GM12878 (cell line): ENCODE measurements around the gene DAAM1. TPM values are rescaled to one million over a fixed set of nuclear protein-coding genes. Genes with fewer than 3 reads are reported as not detected.

Source experiments
- ATAC-seq: fragments of 200-7000 bp; cut with Tn5 transposase; 3 replicates; pipeline ENCODE4 v1.9.1; 2020; ENCODE audit warnings: mild to moderate bottlenecking, moderate library complexity
- BruUV-seq: library from RNA; stranded (reverse); fragments of 400-500 nt; replicated peaks from 2 replicates; lab custom pipeline; 2021; lab: Mats Ljungman, UMichigan
- CTCF ChIA-PET: fragments of 300-600 bp; sonication (Branson Sonifier 250); formaldehyde crosslinking; extraction: SDS; loops from one replicate; lab custom pipeline; 2021; ENCODE audit warnings: inconsistent platforms; lab: Yijun Ruan, JAX
- POLR2A ChIA-PET: fragments of 350-600 bp; formaldehyde crosslinking; extraction: SDS; loops from one replicate; lab custom pipeline; 2021; ENCODE audit warnings: inconsistent platforms; lab: Charles Lee
- RAD21 ChIA-PET: fragments of 300-600 bp; sonication (Branson Sonifier 250); formaldehyde crosslinking; loops from one replicate; lab custom pipeline; 2023; ENCODE audit warnings: antibody characterized with exemption; ENCODE audit not compliant: unreplicated experiment; lab: Charles Lee
- SMC1A ChIA-PET: fragments of 300-600 bp; sonication (Branson Sonifier 250); formaldehyde crosslinking; loops from one replicate; lab custom pipeline; 2023; ENCODE audit not compliant: unreplicated experiment, uncharacterized antibody; lab: Charles Lee
- DNase-seq: peaks from one replicate; pipeline ENCODE4 v3.0.0-alpha.2; 2011; ENCODE audit warnings: low read depth, low spot score
- FAIRE-seq: peaks from 3 replicates; lab custom pipeline; 2011; peaks lifted over from hg19 to GRCh38; lab: Jason Lieb, UNC
- H2AFZ ChIP-seq: 2 replicates; pipeline ENCODE4 v1.6.0; 2011; ENCODE audit warnings: low read depth, low read length, control low read depth; ENCODE audit not compliant: control insufficient read depth
- H3K27ac ChIP-seq: 2 replicates; pipeline ENCODE4 v1.5.1; 2011; ENCODE audit warnings: control low read depth; ENCODE audit not compliant: control insufficient read depth, insufficient read depth
- H3K27me3 ChIP-seq, 2 experiments: replicated peaks in 1 of 2; 2 replicates each; pipeline versions ENCODE4 v1.6.0 to v1.6.1; 2011; ENCODE audit warnings: low read length in 1 of 2; ENCODE audit not compliant: control insufficient read depth in 2 of 2, insufficient read depth in 2 of 2
- H3K36me3 ChIP-seq, 2 experiments: 2 replicates each; pipeline ENCODE4 v1.5.1; 2011; ENCODE audit warnings: low read length in 1 of 2; ENCODE audit not compliant: control insufficient read depth in 2 of 2, insufficient read depth in 2 of 2
- H3K4me1 ChIP-seq: 2 replicates; pipeline ENCODE4 v1.6.1; 2011; ENCODE audit warnings: mild to moderate bottlenecking, low read length, moderate library complexity, mixed read lengths; ENCODE audit not compliant: control insufficient read depth, insufficient read depth
- H3K4me2 ChIP-seq: 2 replicates; pipeline ENCODE4 v1.6.0; 2011; ENCODE audit warnings: control low read depth; ENCODE audit not compliant: control insufficient read depth, insufficient read depth
- H3K4me3 ChIP-seq: fragments of 200-600 bp; sonication (generic); 2 replicates; pipeline ENCODE4 v1.5.1; 2016
- H3K79me2 ChIP-seq: 2 replicates; pipeline ENCODE4 v1.6.0; 2011; ENCODE audit warnings: low read length; ENCODE audit not compliant: control insufficient read depth, insufficient read depth
- H3K9ac ChIP-seq: 2 replicates; pipeline ENCODE4 v1.8.0; 2011; ENCODE audit warnings: low read length, control low read depth, mixed read lengths; ENCODE audit not compliant: control insufficient read depth, insufficient read depth
- H3K9me3 ChIP-seq: replicated peaks from 3 replicates; pipeline ENCODE4 v1.5.1; 2011; ENCODE audit warnings: mild to moderate bottlenecking, low read length; ENCODE audit not compliant: control insufficient read depth, insufficient read depth
- H4K20me1 ChIP-seq: 2 replicates; pipeline ENCODE4 v1.6.0; 2011; ENCODE audit not compliant: control insufficient read depth, insufficient read depth
- ATF7 ChIP-seq: fragments of 450-650 bp; IDR thresholded peaks from 2 replicates; pipeline ENCODE4 v1.6.1; 2016; ENCODE audit warnings: low read depth, mild to moderate bottlenecking
- CHD2 ChIP-seq: IDR thresholded peaks from 2 replicates; pipeline ENCODE4 v1.6.1; 2011; ENCODE audit warnings: low read depth, low read length, improper control_type of control experiment, borderline replicate concordance
- CREM ChIP-seq: IDR thresholded peaks from 2 replicates; pipeline ENCODE4 v1.6.1; 2014; ENCODE audit warnings: antibody characterized with exemption, low read depth
- ESRRA ChIP-seq: IDR thresholded peaks from 2 replicates; pipeline ENCODE4 v1.6.1; 2012; ENCODE audit warnings: mild to moderate bottlenecking, low read length, improper control_type of control experiment
- FOXK2 ChIP-seq: fragments of 450-650 bp; IDR thresholded peaks from 2 replicates; pipeline ENCODE4 v1.6.1; 2017; ENCODE audit warnings: mild to moderate bottlenecking, moderate library complexity
- GABPA ChIP-seq: IDR thresholded peaks from 2 replicates; pipeline ENCODE4 v1.6.1; 2014; ENCODE audit warnings: antibody characterized with exemption, low read depth, mild to moderate bottlenecking, inconsistent platforms
- MEF2A ChIP-seq: IDR thresholded peaks from 2 replicates; pipeline ENCODE4 v1.6.1; 2011; ENCODE audit warnings: low read depth, mild to moderate bottlenecking, low read length, moderate library complexity; ENCODE audit not compliant: insufficient read depth
- MTA2 ChIP-seq: fragments of 450-650 bp; IDR thresholded peaks from 2 replicates; pipeline ENCODE4 v1.6.1; 2016; ENCODE audit warnings: low read depth, mild to moderate bottlenecking, moderate library complexity
- NFXL1 ChIP-seq: fragments of 450-650 bp; IDR thresholded peaks from 2 replicates; pipeline ENCODE4 v1.6.1; 2017; ENCODE audit warnings: antibody characterized with exemption, mild to moderate bottlenecking, borderline replicate concordance
- USF1 ChIP-seq: IDR thresholded peaks from 2 replicates; pipeline ENCODE4 v1.6.1; 2011; ENCODE audit warnings: borderline replicate concordance, low read depth, mild to moderate bottlenecking, moderate library complexity, mixed read lengths, low read length; ENCODE audit not compliant: insufficient read depth; ENCODE audit errors: extremely low read length
- WRNIP1 ChIP-seq: IDR thresholded peaks from 2 replicates; pipeline ENCODE4 v1.6.1; 2011; ENCODE audit warnings: low read depth, low read length, improper control_type of control experiment, borderline replicate concordance
- ZNF274 ChIP-seq: IDR thresholded peaks from one replicate; pipeline ENCODE4 v1.8.0; 2011; ENCODE audit not compliant: insufficient read length, insufficient read depth
- WGBS: methylation state at CpG from one replicate; pipeline ENCODE4 v1.1.6; 2016; ENCODE audit warnings: low lambda C conversion rate; ENCODE audit not compliant: insufficient replicate concordance, insufficient coverage; ENCODE audit errors: missing lambda C conversion rate; 5-methylcytosine and 5-hydroxymethylcytosine counted together
- in situ Hi-C: fragments of 300-500 bp; cut with MboI; formaldehyde crosslinking; loops from 9 replicates; pipeline ENCODE4 v1.14.3; 2018; ENCODE audit warnings: mixed read lengths
- intact Hi-C: fragments of 100-400 bp; cut with micrococcal nuclease; formaldehyde crosslinking; loops from one replicate; pipeline ENCODE4 v1.14.2; 2022; ENCODE audit not compliant: unreplicated experiment
- polyA plus RNA-seq, 11 experiments: library from polyadenylated mRNA; depleted of rRNA in 4 of 11; unstranded in 6 of 11; stranded (reverse) in 5 of 11; fragments of >200 nt; fragmentation: Nextera tagmentation in 4 of 11; fragmentation: Illumina TruSeq in 1 of 11; extraction: Ambion mirVana in 4 of 11; extraction: Trizol in 1 of 11; gene quantifications; 1 replicate in 1 of 11; 2 replicates in 10 of 11; pipeline versions ENCODE4 v1.2.1 to v1.2.3, GENCODE V29; 2011 to 2016; ENCODE audit warnings: inconsistent platforms in 2 of 11, missing spikeins in 2 of 11, low read depth in 1 of 11
- total RNA-seq, 4 experiments: library from RNA; depleted of rRNA in 3 of 4; stranded (reverse); fragments of >200 nt in 3 of 4; fragmentation: Illumina TruSeq in 1 of 4; extraction: Trizol in 1 of 4; gene quantifications; 2 replicates each; pipeline versions ENCODE4 v1.2.1 to v1.2.3, GENCODE V29; 2013 to 2021
- TF ChIP-seq, protein P1 (sequence below): fragments of 450-650 bp; IDR thresholded peaks from 2 replicates; pipeline ENCODE4 v1.6.1; 2017; ENCODE audit warnings: antibody characterized with exemption, mild to moderate bottlenecking, moderate library complexity

DAAM1 gene
- total and polyA plus RNA-seq, 10 of the 15 experiments (the other 5 are each of a cell fraction or from before 2014, with no cell fraction given), result 13.8 to 32.4 (median 24.2) TPM

GRCh38 chr14:59377491-59377890, 189.0 kb downstream of the DAAM1 start:
- no peak for TF ChIP-seq FOXK2
- TF ChIP-seq ESRRA, result no peak
- TF ChIP-seq NFXL1, result no peak
- no peak for TF ChIP-seq GABPA
- TF ChIP-seq ATF7, result no peak
- 94% methylated on average over 3 of the region's 3 CpGs for WGBS
- intact Hi-C loops, result no loop called here
- ChIA-PET POLR2A (interaction anchor here (1.2 kb wide), 1 partner anchor 102 kb away, joined by 3 read pairs; no protein-coding TSS in a partner anchor), RAD21 (interaction anchor here (1.6 to 2.3 kb wide), 2 partner anchors 66 to 132 kb away, joined by 3 to 6 read pairs; no protein-coding TSS in a partner anchor), SMC1A (interaction anchor here (0.9 to 1.6 kb wide), 6 partner anchors 45 to 742 kb away, joined by 3 to 4 read pairs (median 4); no protein-coding TSS in a partner anchor), CTCF (interaction anchor here (1.5 kb wide), 1 partner anchor 11 kb away, joined by 4 read pairs; no protein-coding TSS in a partner anchor)
- in situ Hi-C loops, result no loop called here
- no peak for ATAC-seq
- Histone ChIP-seq H3K4me2 (no peak overlapping the region), H3K4me1 (no peaks in the 10 kb centered on the region), H3K79me2 (no peaks in the 10 kb centered on the region), H3K27ac (no peak overlapping the region), H3K27me3 (no peaks in the 10 kb centered on the region), H3K4me3 (no peak overlapping the region), H2AFZ (no peak overlapping the region), H3K9ac (no peak overlapping the region), H3K36me3 (no peaks in the 10 kb centered on the region), H4K20me1 (no peaks in the 10 kb centered on the region), H3K9me3 (no peaks in the 10 kb centered on the region)
- no peak for FAIRE-seq
- DNase-seq, result no peak
- BruUV-seq, result no TSS peak

GRCh38 chr14:59377991-59378601, 189.6 kb downstream of the DAAM1 start:
- FAIRE-seq (no peak), DNase-seq (no peak), ATAC-seq (no peak)
- no peaks in the 10 kb centered on the region for H3K4me1 ChIP-seq
- H3K79me2 ChIP-seq, result no peaks in the 10 kb centered on the region
- no peak overlapping the region for H3K4me2 ChIP-seq
- intact Hi-C loops, result no loop called here
- ChIA-PET POLR2A (interaction anchor here (0.6 to 1.2 kb wide), 2 partner anchors 103 to 253 kb away, joined by 3 read pairs; no protein-coding TSS in a partner anchor), CTCF (interaction anchor here (1.5 kb wide), 1 partner anchor 12 kb away, joined by 4 read pairs; no protein-coding TSS in a partner anchor), RAD21 (interaction anchor here (1.6 to 2.3 kb wide), 2 partner anchors 66 to 133 kb away, joined by 3 to 6 read pairs; no protein-coding TSS in a partner anchor), SMC1A (interaction anchor here (1.1 kb wide), 1 partner anchor 235 kb away, joined by 4 read pairs; no protein-coding TSS in a partner anchor)
- H3K9ac ChIP-seq, result no peak overlapping the region
- H3K36me3 ChIP-seq, result no peaks in the 10 kb centered on the region
- no peak overlapping the region for H3K4me3 ChIP-seq
- in situ Hi-C loops, result no loop called here
- no peaks in the 10 kb centered on the region for H3K9me3 ChIP-seq
- no peak overlapping the region for H3K27ac ChIP-seq
- BruUV-seq, result no TSS peak
- H3K27me3 ChIP-seq, result no peaks in the 10 kb centered on the region
- no peak overlapping the region for H2AFZ ChIP-seq
- 60% methylated on average over 9 of the region's 9 CpGs for WGBS
- H4K20me1 ChIP-seq, result no peaks in the 10 kb centered on the region
- TF ChIP-seq ZNF274 (no peak), CREM (no peak), CHD2 (no peak), MEF2A (no peak), USF1 (no peak), WRNIP1 (no peak), MTA2 (no peak)
- TF ChIP-seq, protein P1, sequence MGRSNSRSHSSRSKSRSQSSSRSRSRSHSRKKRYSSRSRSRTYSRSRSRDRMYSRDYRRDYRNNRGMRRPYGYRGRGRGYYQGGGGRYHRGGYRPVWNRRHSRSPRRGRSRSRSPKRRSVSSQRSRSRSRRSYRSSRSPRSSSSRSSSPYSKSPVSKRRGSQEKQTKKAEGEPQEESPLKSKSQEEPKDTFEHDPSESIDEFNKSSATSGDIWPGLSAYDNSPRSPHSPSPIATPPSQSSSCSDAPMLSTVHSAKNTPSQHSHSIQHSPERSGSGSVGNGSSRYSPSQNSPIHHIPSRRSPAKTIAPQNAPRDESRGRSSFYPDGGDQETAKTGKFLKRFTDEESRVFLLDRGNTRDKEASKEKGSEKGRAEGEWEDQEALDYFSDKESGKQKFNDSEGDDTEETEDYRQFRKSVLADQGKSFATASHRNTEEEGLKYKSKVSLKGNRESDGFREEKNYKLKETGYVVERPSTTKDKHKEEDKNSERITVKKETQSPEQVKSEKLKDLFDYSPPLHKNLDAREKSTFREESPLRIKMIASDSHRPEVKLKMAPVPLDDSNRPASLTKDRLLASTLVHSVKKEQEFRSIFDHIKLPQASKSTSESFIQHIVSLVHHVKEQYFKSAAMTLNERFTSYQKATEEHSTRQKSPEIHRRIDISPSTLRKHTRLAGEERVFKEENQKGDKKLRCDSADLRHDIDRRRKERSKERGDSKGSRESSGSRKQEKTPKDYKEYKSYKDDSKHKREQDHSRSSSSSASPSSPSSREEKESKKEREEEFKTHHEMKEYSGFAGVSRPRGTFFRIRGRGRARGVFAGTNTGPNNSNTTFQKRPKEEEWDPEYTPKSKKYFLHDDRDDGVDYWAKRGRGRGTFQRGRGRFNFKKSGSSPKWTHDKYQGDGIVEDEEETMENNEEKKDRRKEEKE, result no peak
